Glutamatergic neuron (in vitro differentiated cells): ENCODE measurements around the gene PRORP. TPM values are rescaled to one million over a fixed set of nuclear protein-coding genes. Genes with fewer than 3 reads are reported as not detected.

Source experiments
- DNase-seq: peaks from one replicate; pipeline ENCODE4 v3.0.0; 2022
- H3K27ac Mint-ChIP-seq: one replicate; pipeline ENCODE4 v1.8.0; 2020; ENCODE audit warnings: mild to moderate bottlenecking, mixed read lengths, inconsistent platforms; ENCODE audit not compliant: unreplicated experiment
- H3K27me3 Mint-ChIP-seq: one replicate; pipeline ENCODE4 v1.8.0; 2020; ENCODE audit warnings: mild to moderate bottlenecking, moderate library complexity, mixed read lengths, inconsistent platforms; ENCODE audit not compliant: unreplicated experiment
- H3K36me3 Mint-ChIP-seq: one replicate; pipeline ENCODE4 v1.8.0; 2020; ENCODE audit warnings: mild to moderate bottlenecking, mixed read lengths, inconsistent platforms; ENCODE audit not compliant: unreplicated experiment
- H3K4me1 Mint-ChIP-seq: one replicate; pipeline ENCODE4 v1.8.0; 2020; ENCODE audit warnings: mild to moderate bottlenecking, low read depth, mixed read lengths, inconsistent platforms; ENCODE audit not compliant: unreplicated experiment
- H3K4me3 Mint-ChIP-seq: one replicate; pipeline ENCODE4 v1.8.0; 2020; ENCODE audit warnings: mild to moderate bottlenecking, mixed read lengths, inconsistent platforms; ENCODE audit not compliant: unreplicated experiment
- H3K9me3 Mint-ChIP-seq: one replicate; pipeline ENCODE4 v1.8.0; 2020; ENCODE audit warnings: mild to moderate bottlenecking, moderate library complexity, mixed read lengths, inconsistent platforms; ENCODE audit not compliant: unreplicated experiment
- CTCF ChIP-seq: fragments of 200-600 bp; sonication (generic); IDR thresholded peaks from one replicate; pipeline ENCODE4 v1.5.0; 2021; ENCODE audit not compliant: partially characterized antibody, unreplicated experiment
- total RNA-seq: library from RNA; stranded (reverse); fragmentation: NEBNext Ultra II Directional; extraction: Animal tissue kit (Norgen Biotek cat#: 25700); gene quantifications from one replicate; pipeline ENCODE4 v1.2.1, GENCODE V29; 2021; ENCODE audit not compliant: unreplicated experiment

The PRORP gene
- total RNA-seq, 1 donor from 2014 or later = 20.5 TPM

DNA sequence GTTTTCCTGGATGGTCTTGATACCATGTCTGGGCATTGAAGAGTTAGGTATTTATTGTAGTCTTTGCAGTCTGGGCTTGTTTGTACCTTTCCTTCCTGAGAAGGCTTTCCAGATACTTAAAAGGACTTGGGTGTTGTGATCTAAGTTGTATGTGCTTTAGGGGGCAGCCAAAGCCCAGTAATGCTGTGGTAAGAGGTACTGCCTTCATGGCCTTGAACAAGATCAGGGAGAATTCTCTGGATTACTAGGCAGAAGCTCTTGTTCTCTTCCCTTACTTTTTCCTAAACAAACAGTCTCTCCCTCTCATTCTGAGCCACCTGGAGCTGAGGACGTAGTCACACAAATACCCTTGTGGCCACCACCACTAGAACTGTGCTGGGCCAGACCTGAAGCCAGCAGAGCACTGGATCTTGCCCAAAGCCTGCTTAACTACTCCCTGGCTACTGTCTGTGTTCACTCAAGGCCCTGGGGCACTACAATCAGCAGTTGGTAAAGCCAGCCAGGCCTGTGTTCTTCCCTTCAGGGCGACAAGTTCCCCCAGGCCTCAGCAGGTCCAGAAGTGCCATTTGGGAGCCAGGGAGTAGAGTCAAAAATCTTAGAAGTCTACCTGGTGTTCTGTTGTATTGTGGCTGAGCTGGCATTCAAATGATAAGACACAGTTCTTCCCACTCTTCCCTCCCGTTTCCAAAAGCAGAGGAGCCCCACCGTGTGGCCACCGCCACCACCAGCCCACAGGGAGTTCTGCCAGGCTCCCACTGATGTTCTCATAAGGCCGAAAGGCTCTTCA, 11.4 kb downstream of the PRORP start:
- Mint-ChIP-seq H3K27me3 (no peaks in the 10 kb centered on the region), H3K36me3 (peaks cover 12% of the 10 kb centered on the region), H3K27ac (no peak overlapping the region), H3K4me1 (no peaks in the 10 kb centered on the region), H3K9me3 (peaks cover 2% of the 10 kb centered on the region), H3K4me3 (no peak overlapping the region)
- TF ChIP-seq CTCF = no peak
- no peak for DNase-seq

GRCh38 chr14:35134329-35135123, 12.2 kb downstream of the PRORP start:
- DNase-seq = no peak
- no peak overlapping the region for H3K27ac Mint-ChIP-seq
- peaks cover 2% of the 10 kb centered on the region for H3K9me3 Mint-ChIP-seq
- H3K36me3 Mint-ChIP-seq = peaks cover 12% of the 10 kb centered on the region
- no peaks in the 10 kb centered on the region for H3K4me1 Mint-ChIP-seq
- no peak overlapping the region for H3K4me3 Mint-ChIP-seq
- no peak for TF ChIP-seq CTCF
- no peaks in the 10 kb centered on the region for H3K27me3 Mint-ChIP-seq

DNA sequence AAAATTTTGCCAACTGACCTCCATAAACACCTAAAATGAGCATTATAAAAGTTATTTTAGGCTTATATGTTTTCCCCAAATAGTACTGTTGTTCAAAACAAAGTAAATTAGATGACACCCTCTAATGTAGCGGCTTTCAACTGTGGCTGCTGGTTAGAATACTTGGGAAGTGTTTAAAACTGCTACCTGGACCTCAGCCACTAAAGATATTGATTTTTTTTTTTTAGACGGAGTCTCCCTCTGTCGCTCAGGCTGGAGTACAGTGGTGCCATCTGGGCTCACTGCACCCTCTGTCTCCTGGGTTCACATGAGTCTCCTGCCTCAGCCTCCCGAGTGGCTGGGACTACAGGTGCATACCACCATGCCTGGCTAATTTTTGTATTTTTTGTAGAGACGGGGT, 16.2 kb downstream of the PRORP start:
- Mint-ChIP-seq H3K9me3 (no peaks in the 10 kb centered on the region), H3K27me3 (no peaks in the 10 kb centered on the region), H3K27ac (no peak overlapping the region), H3K4me3 (no peak overlapping the region), H3K4me1 (no peaks in the 10 kb centered on the region), H3K36me3 (peaks cover 6% of the 10 kb centered on the region)
- DNase-seq = no peak
- TF ChIP-seq CTCF = no peak

GRCh38 chr14:35140718-35141581, 18.6 kb downstream of the PRORP start:
- TF ChIP-seq CTCF = peak; percentile 75
- no peaks in the 10 kb centered on the region for H3K36me3 Mint-ChIP-seq
- H3K27ac Mint-ChIP-seq = no peak overlapping the region
- H3K4me3 Mint-ChIP-seq = no peak overlapping the region
- no peaks in the 10 kb centered on the region for H3K4me1 Mint-ChIP-seq
- H3K9me3 Mint-ChIP-seq = no peaks in the 10 kb centered on the region
- DNase-seq = no peak
- no peaks in the 10 kb centered on the region for H3K27me3 Mint-ChIP-seq
